ENCODE measurements around the gene ZDHHC7.

ZDHHC7 gene

DNA sequence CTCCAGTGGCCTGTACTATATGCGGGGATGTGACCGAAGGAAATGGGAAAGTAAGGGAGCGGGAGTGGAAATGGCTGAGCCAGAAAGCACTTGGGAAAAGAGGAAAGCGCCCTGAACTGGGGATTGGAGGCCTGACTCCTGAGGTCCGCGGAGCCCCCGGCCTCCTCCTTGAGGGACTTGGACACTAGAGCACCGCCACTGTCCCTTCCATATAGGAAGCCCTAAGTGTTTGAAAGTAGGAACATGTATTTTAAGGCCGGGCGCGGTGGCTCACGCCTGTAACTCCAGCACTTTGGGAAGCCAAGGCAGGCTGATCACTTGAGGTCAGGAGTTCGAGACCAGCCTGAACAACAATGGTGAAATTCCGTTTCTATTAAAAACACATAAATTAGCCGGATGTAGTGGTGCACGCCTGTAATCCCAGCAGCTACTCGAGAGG is 530 bp upstream of the ZDHHC7 start (continued):
- no peak for TF ChIP-seq ZNF585B (tag by site-specific recombination; IDR thresholded peaks at IDR 0.05)
- TF ChIP-seq, protein P1, sequence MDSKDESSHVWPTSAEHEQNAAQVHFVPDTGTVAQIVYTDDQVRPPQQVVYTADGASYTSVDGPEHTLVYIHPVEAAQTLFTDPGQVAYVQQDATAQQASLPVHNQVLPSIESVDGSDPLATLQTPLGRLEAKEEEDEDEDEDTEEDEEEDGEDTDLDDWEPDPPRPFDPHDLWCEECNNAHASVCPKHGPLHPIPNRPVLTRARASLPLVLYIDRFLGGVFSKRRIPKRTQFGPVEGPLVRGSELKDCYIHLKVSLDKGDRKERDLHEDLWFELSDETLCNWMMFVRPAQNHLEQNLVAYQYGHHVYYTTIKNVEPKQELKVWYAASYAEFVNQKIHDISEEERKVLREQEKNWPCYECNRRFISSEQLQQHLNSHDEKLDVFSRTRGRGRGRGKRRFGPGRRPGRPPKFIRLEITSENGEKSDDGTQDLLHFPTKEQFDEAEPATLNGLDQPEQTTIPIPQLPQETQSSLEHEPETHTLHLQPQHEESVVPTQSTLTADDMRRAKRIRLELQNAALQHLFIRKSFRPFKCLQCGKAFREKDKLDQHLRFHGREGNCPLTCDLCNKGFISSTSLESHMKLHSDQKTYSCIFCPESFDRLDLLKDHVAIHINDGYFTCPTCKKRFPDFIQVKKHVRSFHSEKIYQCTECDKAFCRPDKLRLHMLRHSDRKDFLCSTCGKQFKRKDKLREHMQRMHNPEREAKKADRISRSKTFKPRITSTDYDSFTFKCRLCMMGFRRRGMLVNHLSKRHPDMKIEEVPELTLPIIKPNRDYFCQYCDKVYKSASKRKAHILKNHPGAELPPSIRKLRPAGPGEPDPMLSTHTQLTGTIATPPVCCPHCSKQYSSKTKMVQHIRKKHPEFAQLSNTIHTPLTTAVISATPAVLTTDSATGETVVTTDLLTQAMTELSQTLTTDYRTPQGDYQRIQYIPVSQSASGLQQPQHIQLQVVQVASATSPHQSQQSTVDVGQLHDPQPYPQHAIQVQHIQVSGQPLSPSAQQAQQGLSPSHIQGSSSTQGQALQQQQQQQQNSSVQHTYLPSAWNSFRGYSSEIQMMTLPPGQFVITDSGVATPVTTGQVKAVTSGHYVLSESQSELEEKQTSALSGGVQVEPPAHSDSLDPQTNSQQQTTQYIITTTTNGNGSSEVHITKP (tag by site-specific recombination; IDR thresholded peaks at IDR 0.05) = 0 out of 2 replicates have a peak, but pooled peaks have one; percentile 74

DNA sequence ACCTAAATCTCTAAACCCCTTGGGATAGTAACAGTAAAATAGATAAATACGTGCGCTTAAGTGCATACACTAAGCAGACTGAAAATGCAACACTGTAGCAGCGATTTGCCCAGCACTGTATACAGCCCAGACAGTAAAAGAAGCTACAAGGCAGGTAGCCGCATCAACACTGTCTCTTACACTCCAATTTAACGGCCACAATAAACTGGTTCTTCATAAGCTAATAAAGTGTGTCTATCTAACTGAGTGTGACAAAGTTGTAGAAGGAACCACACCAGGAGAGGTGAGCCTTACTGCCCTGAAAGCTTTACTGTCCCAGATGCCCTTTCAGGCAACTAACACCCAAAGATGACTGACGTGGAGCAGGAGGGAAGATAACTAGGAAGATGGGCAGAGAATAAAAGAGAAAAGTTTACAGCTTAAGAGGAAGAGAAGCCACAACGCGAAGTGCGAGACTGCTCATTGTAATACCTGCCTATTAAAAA is 847 bp downstream of the ZDHHC7 start:
- H3K4me3 ChIP-seq (ENCODE audit: low read depth, low read length) = peak overlapping the region; percentile 79
- TF ChIP-seq SP7 (tag by site-specific recombination; IDR thresholded peaks at IDR 0.05) (peak; percentile 83), KLF16 (tag by site-specific recombination; IDR thresholded peaks at IDR 0.05) (no peak), ZBTB17 (tag by site-specific recombination; IDR thresholded peaks at IDR 0.05) (peak; percentile 16; the same call in 1 of the 2 replicates)
- TF ChIP-seq, protein P1 (tag by site-specific recombination; IDR thresholded peaks at IDR 0.05) = 0 out of 2 replicates have a peak, but pooled peaks have one; percentile 13
- peaks cover 9% of the 10 kb centered on the region; the same call in 1 of the 2 replicates for H3K4me1 ChIP-seq (ENCODE audit: control insufficient read depth, insufficient read depth, low read length)
- ChIA-PET POLR2A (interaction anchor here (0.6 to 2.9 kb wide), 3 partner anchors 16 to 500 kb away, joined by 3 to 25 read pairs (median 5); partner anchors contain the start of gene KIAA0513), CTCF (interaction anchor here (0.5 to 1.7 kb wide), 2 partner anchors 15 to 359 kb away, joined by 3 to 4 read pairs; no protein-coding TSS in a partner anchor)
- peak overlapping the region; percentile 92; the same call in 1 of the 2 replicates for H3K27ac ChIP-seq (ENCODE audit: extremely low read depth, low read depth, low read length)
- H3K36me3 ChIP-seq (ENCODE audit: control insufficient read depth in 2 of 2, insufficient read depth in 1 of 2, low read length in 2 of 2) = peaks cover 0 to 3% of the 10 kb centered on the region in 2 experiments; a peak in 2 of 3 replicates
- H3K9me3 ChIP-seq (ENCODE audit: control insufficient read depth, insufficient read depth, low read depth, low read length) = no peaks in the 10 kb centered on the region

DNA sequence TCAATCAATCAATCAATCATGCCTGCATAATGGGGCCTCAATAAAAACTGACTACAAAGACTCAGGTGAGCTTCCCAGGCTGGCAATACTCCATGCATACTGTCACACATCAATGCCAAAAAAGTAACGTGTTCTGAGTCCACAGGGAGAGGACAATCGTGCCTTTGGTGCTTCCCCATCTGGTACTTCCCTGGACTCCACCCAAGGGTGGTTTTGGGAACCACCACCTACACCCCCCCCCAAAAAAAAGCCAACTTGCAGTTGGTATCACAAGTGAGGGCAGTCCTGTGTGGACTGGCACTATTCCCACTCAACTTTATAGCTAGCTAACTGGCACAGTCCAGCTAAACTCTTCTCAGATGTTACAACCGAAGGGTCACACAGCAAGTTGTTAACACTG is 3.1 kb downstream of the ZDHHC7 start:
- no peak overlapping the region for H3K27ac ChIP-seq (ENCODE audit: extremely low read depth, low read depth, low read length)
- H3K9me3 ChIP-seq (ENCODE audit: control insufficient read depth, insufficient read depth, low read depth, low read length) = no peaks in the 10 kb centered on the region
- H3K4me1 ChIP-seq (ENCODE audit: control insufficient read depth, insufficient read depth, low read length) = peaks cover 17% of the 10 kb centered on the region; the same call in 1 of the 2 replicates
- ChIA-PET CTCF (interaction anchor here (1.4 kb wide), 1 partner anchor 37 kb away, joined by 5 read pairs; no protein-coding TSS in a partner anchor), POLR2A (no interaction called here)
- no peak overlapping the region for H3K4me3 ChIP-seq (ENCODE audit: low read depth, low read length)
- H3K36me3 ChIP-seq (ENCODE audit: control insufficient read depth in 2 of 2, insufficient read depth in 1 of 2, low read length in 2 of 2) = peaks cover 0 to 3% of the 10 kb centered on the region in 2 experiments; a peak in 2 of 3 replicates
- TF ChIP-seq, protein P2, sequence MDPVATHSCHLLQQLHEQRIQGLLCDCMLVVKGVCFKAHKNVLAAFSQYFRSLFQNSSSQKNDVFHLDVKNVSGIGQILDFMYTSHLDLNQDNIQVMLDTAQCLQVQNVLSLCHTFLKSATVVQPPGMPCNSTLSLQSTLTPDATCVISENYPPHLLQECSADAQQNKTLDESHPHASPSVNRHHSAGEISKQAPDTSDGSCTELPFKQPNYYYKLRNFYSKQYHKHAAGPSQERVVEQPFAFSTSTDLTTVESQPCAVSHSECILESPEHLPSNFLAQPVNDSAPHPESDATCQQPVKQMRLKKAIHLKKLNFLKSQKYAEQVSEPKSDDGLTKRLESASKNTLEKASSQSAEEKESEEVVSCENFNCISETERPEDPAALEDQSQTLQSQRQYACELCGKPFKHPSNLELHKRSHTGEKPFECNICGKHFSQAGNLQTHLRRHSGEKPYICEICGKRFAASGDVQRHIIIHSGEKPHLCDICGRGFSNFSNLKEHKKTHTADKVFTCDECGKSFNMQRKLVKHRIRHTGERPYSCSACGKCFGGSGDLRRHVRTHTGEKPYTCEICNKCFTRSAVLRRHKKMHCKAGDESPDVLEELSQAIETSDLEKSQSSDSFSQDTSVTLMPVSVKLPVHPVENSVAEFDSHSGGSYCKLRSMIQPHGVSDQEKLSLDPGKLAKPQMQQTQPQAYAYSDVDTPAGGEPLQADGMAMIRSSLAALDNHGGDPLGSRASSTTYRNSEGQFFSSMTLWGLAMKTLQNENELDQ (tag by site-specific recombination; IDR thresholded peaks at IDR 0.05; ENCODE audit: low read depth) = no peak
- TF ChIP-seq, protein P3, sequence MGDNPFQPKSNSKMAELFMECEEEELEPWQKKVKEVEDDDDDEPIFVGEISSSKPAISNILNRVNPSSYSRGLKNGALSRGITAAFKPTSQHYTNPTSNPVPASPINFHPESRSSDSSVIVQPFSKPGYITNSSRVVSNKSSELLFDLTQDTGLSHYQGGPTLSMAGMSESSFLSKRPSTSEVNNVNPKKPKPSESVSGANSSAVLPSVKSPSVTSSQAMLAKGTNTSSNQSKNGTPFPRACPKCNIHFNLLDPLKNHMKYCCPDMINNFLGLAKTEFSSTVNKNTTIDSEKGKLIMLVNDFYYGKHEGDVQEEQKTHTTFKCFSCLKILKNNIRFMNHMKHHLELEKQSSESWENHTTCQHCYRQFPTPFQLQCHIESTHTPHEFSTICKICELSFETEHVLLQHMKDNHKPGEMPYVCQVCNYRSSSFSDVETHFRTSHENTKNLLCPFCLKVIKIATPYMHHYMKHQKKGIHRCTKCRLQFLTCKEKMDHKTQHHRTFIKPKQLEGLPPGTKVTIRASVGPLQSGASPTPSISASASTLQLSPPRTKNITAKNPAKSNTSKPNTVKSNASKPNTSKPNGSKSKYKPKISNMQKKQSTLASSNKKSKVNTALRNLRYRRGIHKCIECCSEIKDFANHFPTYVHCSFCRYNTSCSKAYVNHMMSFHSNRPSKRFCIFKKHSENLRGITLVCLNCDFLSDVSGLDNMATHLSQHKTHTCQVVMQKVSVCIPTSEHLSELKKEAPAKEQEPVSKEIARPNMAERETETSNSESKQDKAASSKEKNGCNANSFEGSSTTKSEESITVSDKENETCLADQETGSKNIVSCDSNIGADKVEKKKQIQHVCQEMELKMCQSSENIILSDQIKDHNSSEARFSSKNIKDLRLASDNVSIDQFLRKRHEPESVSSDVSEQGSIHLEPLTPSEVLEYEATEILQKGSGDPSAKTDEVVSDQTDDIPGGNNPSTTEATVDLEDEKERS (tag by site-specific recombination; IDR thresholded peaks at IDR 0.05) = no peak
- TF ChIP-seq ZNF623 (tag by site-specific recombination; IDR thresholded peaks at IDR 0.05) (no peak), ZBTB8A (tag by site-specific recombination; IDR thresholded peaks at IDR 0.05) (no peak), YY2 (tag by site-specific recombination; IDR thresholded peaks at IDR 0.05) (no peak), ZNF768 (tag by site-specific recombination; IDR thresholded peaks at IDR 0.05) (no peak), ZFHX2 (tag by site-specific recombination; conservative IDR thresholded peaks at IDR 0.05) (no peak), ZNF248 (tag by site-specific recombination; IDR thresholded peaks at IDR 0.05) (no peak), ZNF157 (tag by site-specific recombination; IDR thresholded peaks at IDR 0.05) (no peak)
- TF ChIP-seq, protein P4, sequence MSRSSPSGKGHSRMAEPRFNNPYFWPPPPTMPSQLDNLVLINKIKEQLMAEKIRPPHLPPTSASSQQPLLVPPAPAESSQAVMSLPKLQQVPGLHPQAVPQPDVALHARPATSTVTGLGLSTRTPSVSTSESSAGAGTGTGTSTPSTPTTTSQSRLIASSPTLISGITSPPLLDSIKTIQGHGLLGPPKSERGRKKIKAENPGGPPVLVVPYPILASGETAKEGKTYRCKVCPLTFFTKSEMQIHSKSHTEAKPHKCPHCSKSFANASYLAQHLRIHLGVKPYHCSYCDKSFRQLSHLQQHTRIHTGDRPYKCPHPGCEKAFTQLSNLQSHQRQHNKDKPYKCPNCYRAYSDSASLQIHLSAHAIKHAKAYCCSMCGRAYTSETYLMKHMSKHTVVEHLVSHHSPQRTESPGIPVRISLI (tag by site-specific recombination; IDR thresholded peaks at IDR 0.05) = no peak

All from HEK293 (cell line).